Measurements from ENCODE around the gene RSRC1.
"Not testable (repeated sequence)": the region's sequence is repeated elsewhere in the genome, so short reads cannot be mapped to it uniquely, and the experiment has no call there.

The RSRC1 gene

DNA sequence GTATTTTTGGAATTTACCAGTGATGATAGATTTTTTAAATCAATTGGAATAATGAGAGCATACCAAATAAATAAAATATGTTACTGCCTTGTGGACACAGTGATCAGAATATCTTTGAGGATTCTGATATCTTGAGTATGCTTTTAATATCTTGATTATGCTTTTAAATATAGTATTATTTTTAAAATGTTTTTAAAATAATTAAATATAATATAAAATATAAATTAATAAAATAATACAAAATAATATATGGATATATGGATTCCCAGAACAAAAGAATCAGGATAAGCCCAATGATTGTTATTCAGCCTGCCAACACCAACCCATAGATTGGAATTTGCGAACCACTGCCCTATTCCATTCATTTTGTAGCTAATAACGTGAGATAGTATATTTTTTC is 369.2 kb downstream of the RSRC1 start:
- DNase-seq: no peak

DNA sequence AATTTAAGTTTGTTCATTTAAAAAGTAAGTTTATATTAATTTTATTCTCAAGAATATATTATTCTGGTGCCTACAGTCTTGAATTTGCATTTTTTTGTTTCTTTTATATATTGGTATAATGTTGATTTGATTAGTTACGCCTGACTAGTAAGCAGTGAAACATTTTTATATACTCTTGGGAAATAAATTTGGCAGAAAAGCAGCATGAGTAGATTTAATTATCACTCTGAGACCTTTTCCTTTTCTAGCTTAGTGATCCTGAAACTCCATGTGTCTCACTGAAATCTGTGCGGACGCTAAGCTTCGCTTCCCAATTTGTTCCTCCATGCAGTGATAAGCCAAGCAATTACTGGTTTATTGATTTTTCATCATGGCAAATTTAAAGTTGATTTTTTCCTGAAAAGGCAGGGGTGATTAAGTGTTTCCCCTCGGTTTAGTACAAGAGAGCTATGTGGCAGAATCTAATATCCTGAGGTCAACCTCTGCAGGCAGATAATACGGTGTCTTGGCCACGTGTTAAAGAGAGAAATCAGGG is 373.9 kb downstream of the RSRC1 start:
- no peak for DNase-seq

DNA sequence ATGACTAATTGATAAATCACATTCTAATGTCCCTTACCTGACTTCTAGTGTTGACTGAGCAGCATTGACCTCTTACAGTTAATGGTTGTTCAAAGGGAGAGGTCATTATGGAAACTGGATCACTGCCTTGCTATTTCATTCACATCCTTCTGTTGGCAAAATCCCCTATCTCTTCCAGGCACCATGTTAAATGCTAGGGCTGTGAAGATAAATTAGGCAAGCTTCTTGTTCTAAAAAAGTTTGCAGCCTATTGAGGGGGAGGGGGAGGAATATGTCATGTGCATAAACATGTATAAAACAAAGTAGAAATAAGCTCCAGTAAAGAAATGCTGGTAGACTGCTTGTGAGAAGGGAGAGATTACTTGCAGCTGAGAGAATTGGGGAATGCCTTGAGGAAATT is 376.3 kb downstream of the RSRC1 start:
- peak; percentile 52 for DNase-seq

DNA sequence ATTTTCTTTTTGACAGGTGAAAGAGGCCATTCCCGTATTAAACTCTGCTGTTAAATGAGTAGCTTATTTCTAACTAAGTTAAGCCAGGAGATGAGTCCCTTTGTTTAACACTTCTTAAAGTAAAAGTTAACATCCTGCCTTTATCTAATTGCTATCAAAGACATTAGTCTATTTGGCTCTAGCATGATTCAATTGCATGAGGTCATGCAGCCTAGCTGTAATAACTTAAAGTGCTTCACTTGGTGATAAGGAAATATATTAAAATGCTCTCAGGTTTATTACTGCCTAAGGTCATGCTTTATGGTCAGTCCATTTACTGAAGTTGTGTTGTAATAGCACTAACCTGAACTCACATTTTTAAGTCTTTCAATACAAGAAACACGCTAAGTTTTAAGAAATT is 378.8 kb downstream of the RSRC1 start:
- DNase-seq: no peak

DNA sequence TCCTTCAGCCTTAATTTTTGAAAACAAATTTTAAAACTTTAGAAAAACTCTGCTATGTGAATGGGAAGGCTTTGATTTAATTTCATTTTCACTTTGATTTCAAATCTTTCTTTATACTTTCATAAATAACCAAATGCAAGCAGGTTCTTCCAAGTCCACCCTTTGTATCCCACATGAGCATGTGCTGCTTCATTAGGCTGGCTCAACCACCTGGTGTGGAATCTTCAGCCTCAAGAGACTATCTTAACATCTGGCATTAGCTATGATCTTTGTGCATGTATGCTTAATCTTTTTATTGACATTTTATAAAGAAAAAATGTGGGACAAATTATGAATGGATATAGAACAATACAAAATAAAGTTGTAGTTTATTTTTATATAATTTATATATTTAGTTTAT is 379.3 kb downstream of the RSRC1 start:
- no peak for DNase-seq

DNA sequence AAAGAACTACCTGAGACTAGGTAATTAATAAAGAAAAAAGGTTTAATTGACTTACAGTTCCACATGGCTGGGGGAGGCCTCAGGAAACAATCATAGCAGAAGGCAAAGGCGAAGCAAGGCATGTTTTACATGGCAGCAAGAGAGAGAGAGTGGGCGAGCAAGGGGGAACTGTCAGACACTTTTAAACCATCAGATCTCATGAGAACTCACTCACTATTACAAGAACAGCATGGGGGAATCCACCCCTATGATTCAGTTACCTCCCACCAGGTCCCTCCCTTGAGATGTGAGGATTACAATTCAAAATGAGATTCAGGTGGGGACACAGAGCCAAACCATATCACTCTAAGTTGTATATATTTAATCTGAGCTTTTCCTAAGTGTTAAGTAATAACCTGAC is 382.1 kb downstream of the RSRC1 start:
- no peak for DNase-seq

DNA sequence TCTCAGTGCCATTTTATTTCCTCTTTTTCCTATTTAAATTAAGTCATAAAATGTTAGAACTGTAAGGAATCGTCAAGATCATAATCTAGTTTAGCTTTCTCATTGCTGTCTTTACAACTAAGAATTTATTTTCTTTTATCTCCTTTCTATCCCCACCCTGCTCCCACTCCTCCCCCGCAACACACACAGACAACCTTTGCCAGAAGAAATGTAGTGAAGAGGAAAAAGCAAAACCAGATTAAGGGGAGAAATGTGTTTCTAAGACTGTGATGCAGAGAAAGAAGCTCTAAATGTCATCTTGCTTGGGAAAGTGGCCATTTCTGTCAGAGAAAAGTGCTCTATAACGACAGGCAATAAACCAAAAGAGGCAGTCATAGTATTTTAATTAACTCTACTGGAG is 382.8 kb downstream of the RSRC1 start:
- peak; percentile 20 for DNase-seq

DNA sequence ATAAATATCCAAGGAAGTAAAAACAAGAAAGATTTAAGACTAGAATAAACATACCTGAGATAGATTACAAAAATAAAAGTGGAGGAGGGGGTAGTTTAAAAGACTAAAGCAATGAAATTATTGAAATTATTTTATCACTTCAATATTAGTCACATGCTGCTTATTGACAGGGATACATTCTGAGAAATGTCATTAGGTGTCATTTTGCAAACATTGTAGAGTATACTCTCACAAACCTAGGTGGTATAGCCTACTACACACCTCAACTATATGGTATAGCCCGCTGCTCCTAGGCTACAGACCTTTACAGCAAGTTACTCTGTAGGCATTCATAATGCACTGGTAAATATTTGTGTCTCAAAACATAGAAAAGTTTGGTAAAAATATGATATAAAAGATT is 384.0 kb downstream of the RSRC1 start:
- DNase-seq: no peak

DNA sequence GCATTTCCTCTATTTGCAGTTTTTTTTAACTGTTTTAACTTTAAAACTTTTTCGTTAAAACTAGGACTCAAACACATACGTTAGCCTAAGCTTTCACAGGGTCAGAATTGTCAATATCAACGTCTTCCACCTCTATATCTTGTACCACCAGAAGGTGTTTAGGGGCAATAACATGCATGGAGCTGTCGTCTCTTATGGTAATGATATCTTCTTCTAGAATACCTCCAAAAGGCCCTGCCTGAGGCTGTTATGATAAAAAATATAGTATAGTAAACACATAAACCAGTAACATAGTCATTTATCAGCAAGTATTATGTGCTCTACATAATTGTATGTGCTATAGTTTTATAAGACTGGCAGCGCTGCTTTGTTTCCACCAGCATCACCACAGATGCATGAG is 384.8 kb downstream of the RSRC1 start:
- peak; percentile 90 for DNase-seq

DNA sequence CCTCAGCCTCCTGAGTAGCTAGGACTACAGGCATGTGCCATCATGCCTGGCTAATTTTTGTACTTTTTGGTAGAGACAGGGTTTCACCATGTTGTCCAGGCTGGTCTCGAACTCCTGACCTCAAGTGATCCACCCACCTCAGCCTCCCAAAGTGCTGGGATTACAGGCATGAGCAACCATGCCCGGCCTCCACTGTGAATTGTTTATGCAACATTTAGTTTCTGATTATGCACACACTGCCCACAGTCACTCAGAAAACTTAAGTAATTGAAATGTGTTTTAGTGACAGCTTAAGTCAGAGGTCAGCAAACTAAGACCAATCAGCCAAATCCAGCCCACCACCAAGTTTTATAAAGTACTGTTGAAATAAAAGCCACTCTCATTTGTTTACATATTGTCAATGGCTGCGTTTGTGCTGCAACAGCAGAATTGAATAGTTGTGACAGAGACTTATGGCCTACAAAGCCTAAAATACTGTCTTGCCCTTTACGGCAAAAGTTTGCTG is 385.6 kb downstream of the RSRC1 start:
- DNase-seq: not testable (repeated sequence)

DNA sequence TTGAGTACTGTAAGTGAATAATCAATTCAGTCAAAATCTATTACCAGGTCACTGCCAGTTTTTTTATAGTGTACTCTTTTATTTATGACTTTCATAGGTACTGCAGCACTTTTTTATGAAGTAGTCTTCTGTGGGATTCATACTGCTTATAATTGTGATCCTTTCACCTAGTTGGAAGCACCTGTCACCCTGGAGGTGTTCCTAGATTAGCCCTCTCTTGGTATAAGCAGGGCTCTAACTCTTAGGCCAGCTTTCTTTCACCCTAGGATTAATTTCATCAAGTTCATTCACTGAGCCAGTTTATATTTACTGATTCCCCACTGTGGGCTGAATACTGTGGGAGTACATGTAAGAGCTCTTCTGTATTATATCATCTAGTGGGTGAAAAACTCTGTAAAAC is 395.2 kb downstream of the RSRC1 start:
- no peak for DNase-seq

DNA sequence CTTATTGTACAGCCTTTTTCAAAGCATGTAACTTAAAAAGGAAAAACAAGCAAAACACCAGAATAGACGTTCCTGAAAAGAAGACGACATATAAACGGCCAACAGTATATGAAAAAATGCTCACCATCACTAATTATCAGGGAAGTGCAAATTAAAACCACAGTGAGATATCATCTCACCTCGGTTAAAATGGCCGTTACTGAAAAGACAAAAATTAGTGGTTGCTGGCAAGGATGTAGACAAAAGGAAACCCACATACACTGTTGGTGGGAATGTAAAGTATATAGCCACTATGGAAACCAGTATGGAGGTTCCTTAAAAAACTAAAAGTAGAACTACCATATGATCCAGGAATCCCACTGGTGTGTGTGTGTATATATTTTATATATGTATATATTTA is 396.6 kb downstream of the RSRC1 start:
- peak; percentile 69 for DNase-seq

DNA sequence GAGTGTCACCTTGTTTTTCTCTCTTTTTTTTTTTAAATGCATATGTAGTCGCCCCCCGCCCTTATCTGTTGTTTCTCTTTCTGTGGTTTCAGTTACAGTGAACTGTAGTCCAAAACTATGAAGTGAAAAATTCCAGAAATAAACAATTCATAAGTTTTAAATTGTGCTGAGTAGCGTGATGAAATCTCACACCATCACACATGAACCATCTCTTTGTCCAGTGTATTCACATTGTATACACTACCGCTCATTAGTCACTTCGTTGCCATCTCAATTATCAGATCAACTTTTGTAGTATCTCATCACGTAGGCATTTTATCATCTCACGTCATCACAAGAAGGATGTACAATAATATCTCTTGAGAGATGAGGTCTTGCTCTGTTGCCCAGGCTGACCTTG is 398.6 kb downstream of the RSRC1 start:
- DNase-seq: no peak

DNA sequence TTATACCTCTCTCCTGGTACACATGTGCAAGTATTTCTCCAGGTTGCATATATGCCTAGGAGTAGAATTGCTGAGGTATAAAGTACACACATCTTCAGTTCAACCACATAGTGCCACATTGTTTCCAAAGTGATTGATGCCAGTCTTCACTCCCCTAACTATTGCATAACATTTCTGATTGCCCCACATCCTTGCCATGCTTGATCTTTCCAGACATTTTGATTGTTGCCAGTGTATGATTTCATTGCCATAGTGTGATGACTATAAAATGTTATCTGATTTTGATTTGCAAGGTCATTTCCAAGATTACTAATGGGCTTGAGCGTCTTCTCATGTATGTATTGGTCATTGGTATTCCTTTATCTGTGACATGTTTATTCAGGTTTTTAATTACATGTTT is 400.0 kb downstream of the RSRC1 start:
- no peak for DNase-seq

DNA sequence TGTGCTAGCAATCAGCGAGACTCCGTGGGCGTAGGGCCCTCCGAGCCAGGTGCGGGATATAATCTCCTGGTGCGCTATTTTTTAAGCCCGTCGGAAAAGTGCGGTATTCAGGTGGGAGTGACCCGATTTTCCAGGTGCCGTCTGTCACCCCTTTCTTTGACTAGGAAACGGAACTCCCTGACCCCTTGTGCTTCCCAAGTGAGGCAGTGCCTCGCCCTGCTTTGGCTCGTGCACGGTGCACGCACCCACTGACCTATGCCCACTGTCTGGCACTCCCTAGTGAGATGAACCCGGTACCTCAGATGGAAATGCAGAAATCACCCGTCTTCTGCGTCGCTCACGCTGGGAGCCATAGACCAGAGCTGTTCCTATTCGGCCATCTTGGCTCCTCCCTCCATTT is 406.8 kb downstream of the RSRC1 start:
- not testable (repeated sequence) for DNase-seq

DNA sequence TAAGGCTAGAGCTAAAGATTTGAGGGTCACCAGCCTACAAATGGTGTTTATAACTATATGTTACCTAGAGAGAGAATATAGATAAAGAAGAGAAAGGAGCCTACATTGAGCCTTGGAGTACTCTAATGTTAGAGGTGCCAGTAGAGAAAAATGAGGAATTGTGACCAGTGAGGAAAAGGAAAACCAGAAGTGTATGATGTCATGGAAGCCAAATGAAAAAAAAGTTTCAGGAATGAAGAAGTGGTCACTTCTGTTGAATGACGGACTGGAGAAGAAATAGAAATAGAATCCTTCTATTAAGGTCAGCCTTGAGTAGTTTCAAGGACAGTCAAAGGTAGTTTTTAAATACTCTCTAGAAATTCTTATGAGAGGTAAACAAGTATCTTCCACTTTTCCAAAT is 409.9 kb downstream of the RSRC1 start:
- no peak for DNase-seq

DNA sequence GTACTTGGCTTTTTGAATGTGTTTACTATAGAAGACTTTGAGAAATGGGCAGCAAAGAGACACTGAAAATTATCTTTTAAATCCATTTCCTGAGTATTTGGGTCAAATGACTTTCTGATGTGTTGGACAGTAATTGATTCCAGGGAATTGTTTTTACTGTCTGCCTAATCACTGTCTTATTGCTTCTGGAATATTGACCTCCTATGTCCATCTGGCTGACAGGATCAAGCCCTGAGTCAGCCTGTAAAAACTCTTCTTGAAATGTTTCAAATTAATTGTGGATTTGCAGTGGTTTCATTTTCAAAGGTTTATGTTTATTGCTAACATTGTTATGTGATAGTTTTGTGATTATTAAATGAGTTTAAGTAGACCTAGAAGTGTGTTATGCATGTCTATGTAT is 410.5 kb downstream of the RSRC1 start:
- DNase-seq: no peak

DNA sequence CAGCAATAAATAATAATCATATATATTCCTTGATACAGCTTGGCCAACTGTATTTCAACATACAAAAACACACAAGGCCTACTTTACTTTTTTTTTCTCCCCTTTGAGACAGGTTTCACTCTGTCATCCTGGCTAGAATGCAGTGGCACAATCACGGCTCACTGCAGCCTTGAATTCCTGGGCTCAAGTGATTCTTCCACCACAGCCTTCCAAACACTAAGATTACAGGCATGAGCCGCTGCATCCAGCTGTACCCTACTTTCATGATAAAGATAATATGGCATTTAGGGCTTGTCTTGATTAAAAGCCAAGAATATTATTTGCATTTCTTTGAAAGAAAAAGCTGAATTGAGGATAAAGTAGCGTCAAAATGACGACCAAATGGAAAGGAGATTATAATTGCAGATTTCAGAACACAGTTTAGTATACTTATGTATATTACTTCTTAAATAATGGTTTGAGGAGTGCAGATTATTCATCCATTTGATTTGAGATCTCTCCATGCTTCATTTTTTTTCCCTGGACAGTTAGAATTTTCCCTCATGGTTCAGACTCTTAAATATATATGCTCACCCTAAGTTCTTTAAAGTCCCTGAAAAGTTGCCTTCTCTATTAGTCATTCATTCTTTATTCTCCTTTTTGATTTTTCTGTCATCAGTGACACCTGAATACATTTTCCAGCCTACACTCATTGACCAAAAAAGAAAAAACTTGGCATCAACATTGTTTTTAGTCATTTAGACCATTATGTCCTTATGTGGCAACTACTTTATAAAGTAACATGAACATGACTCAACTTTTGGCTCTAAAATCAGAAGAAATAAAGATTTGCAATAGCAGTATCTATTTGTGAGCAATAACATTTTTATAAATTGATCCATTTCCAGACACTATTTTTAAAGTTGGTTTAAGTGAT is 412.6 kb downstream of the RSRC1 start:
- no peak for DNase-seq

DNA sequence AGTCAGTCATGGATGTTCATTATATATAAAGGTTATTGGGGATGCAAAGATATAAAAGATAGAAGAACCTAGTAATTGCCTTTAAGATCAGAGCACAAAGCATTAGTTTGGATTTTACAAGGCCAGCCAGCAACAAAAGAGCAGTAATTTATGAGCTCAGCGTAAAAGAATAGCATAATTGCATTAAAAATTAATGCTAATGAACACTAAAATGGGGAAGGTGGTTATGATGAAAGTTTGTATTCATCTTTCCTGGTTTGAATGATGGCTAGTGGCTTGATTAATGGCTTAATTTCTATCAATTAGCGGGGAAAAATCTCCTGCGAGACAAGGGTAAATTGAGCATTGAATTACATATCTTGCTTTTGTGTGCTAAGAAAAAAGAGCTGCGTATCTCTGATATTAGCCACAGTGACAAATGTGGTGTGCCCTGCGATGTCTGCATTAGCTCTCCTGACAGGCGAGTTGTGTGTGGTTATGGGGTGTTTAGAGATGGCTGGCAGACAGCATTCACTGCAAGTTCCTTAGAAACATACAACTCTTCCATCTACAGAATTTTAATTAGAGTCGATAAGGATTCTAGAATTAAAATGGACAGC is 418.3 kb downstream of the RSRC1 start:
- no peak for DNase-seq

DNA sequence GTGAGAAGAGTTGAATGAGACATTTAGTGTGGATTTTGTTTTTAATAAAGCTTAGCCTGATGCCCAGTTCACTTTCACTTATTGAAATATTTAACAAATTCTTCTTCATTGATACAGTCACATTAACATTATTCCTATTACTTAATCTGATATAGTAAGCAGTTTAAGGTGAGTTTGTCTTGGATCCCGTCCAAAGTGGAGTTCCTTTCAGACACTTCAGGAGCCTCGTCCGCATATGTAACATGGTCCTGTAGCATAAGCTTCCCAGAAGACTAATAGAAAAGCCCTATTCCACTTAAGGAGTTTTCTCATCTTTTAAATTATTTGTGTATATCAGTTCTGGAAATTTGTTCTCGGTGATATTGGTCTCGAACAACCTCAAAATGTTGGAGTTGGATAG is 421.4 kb downstream of the RSRC1 start:
- DNase-seq: no peak

DNA sequence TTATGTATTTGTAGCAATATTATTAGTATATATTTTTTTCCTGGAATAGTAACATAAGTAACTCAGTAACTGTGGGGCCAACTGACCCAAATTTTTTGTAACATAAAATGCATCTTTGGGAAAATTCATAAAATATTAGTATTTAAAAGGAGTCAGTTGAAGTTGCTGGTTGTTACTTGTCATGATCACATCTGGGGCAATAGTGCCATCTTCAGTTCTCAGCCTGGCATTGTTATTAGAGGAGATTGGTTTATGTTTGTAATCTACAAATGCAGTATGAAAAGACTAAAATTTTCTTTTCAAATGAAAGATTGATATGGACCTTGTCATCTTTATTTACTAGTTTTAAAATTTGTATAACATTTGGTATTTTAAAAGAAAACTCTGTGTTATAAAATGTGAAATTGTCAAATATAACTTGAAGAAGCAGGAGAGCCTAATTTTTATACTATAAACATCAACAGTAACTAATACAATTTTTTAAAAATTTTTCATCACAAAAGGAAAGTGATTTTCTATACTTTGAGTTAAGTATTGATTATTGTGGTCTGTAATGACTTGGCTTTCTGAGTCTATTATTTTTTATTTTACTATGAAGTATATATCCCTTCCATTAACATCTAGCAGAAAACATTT is 422.3 kb downstream of the RSRC1 start:
- peak; percentile 84 for DNase-seq

DNA sequence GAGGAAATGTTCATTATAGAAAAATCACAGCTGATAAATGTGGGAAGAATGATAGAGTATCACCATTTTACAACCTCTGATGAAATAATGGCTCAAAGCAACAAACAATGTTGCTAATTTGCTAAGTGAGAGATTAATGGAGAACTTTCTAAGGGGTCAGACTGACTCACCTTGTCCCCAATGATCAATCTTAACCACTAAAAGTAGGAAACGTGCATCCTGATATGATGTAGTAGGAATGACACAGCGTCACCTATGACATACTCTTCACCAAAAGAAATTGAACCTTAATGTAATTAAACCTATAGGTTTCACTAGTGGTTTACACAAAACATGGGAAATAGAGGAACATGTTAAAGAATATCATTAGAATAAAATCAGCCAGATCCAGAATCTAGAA is 426.0 kb downstream of the RSRC1 start:
- DNase-seq: no peak

DNA sequence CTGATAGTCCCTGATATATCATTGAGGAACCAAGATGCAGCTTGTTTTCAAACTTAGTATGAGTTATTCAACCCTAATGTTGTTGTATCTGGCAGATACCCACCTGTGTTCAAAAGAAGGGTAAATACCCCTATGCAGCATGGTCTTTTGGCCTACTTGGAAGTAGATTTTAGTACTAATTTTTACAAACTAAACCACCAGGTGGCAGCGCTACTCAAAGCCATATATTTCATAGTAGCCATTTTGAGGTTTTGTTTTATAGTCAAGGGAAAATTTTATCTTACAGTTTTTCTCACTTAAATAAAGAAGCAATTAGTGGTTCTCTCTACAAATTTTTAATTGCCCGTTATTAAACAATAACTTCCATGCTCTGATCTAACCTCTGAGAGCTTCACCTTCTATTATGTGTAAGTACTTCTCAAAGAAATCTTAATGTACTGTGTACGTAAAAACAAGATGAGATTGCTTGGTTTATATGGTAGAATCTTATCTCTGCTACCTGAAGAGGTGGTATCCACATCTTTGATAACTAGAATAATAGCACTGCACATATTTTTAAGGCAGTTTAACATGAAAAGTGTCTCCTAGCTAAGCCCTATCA is 429.6 kb downstream of the RSRC1 start:
- peak; percentile 80 for DNase-seq

All from hematopoietic multipotent progenitor cell treated with erythropoietin and hydrocortisone succinate and interleukin-3 and kit ligand, for 8 days (in vitro differentiated cells).